Uterus (tissue), 2 donors: ENCODE measurements around the gene MBD5.

Source experiments
- POLR2A ChIP-seq, 2 donors: fragments of 450-650 bp; IDR thresholded peaks; one replicate each; pipeline ENCODE4 v1.6.1; 2016; ENCODE audit warnings: antibody characterized with exemption in 2 of 2, mild to moderate bottlenecking in 1 of 2, moderate library complexity in 1 of 2
- TF ChIP-seq, protein P1 (sequence below), 4 experiments: fragments of 200-600 bp in 2 of 4; fragments of 450-650 bp in 2 of 4; sonication (generic) in 2 of 4; IDR thresholded peaks; one replicate each; pipeline ENCODE4 v1.5.1; 2016 to 2019; ENCODE audit warnings: antibody characterized with exemption in 4 of 4, mild to moderate bottlenecking in 2 of 4, moderate library complexity in 1 of 4

DNA sequence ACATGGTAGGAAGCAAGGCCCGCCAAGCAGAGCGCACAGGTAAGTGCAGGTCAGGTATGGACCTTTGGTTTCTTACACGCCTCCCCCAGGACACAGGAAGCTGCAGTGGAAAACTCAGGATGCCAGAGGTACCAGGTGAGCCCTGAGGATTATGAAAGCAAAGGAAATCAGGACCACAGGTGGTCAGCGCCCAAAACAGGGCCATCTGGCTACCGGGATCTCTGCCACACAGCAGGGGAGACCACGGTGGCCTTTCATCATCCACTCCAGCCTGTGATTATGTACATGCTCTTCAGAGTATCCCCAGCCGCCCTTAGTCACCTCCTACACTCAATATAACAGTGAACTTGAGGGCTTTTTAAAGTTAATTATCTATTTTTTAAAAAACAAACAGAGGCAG, 498.1 kb downstream of the MBD5 start:
- TF ChIP-seq, protein P1, sequence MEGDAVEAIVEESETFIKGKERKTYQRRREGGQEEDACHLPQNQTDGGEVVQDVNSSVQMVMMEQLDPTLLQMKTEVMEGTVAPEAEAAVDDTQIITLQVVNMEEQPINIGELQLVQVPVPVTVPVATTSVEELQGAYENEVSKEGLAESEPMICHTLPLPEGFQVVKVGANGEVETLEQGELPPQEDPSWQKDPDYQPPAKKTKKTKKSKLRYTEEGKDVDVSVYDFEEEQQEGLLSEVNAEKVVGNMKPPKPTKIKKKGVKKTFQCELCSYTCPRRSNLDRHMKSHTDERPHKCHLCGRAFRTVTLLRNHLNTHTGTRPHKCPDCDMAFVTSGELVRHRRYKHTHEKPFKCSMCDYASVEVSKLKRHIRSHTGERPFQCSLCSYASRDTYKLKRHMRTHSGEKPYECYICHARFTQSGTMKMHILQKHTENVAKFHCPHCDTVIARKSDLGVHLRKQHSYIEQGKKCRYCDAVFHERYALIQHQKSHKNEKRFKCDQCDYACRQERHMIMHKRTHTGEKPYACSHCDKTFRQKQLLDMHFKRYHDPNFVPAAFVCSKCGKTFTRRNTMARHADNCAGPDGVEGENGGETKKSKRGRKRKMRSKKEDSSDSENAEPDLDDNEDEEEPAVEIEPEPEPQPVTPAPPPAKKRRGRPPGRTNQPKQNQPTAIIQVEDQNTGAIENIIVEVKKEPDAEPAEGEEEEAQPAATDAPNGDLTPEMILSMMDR (IDR thresholded peaks at IDR 0.05) = no peak
- TF ChIP-seq POLR2A (IDR thresholded peaks at IDR 0.05) = no peak
